ENCODE measurements around the gene TBCA.
A peak's percentile ranks its signal among the peaks of the same experiment; 100 is the strongest.

Gene TBCA

DNA sequence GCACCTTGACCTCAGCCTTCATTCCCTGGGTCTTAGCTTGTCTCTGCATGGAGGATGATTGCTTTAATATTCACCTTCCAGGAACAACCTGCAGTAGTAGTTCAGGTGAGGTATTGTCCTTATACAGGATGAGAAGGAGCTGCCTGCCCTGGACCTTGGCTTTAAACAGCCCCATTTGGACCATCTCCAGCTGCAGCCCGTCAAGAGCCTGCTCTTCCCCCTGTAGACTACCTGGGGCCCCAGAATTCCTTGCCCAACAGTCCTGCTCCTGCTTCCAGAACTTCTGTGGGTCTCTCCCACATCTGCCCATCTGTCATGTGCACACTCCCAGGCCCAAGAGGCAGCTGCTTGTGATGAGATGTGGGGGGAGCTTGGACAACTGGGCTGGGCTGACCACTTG, 125.5 kb downstream of the TBCA start:
- TF ChIP-seq ZNF274 (IDR thresholded peaks at IDR 0.05; ENCODE audit: low read depth, low read length), result no peak

DNA sequence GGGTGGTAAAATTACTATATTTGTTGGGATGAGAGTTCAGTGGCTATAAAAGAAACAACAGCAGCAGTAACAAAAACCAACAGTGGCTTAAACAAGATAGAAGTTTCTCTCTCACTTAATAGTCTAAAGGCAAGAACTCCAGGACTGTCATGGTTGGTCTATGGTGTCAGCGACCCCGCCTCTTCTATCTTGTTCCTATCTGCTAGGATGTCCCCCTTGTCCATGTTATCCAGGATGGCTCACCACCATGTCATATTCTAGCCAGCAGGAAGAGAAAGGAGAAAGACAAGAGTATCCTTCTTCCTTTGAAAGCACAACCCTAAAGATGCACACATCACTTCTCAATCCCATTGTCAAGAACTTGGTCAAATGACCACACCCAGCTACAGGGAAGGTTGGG, 126.4 kb downstream of the TBCA start:
- TF ChIP-seq ZNF274 (IDR thresholded peaks at IDR 0.05; ENCODE audit: low read depth, low read length), result no peak
- H3K4me3 ChIP-seq (ENCODE audit: low read length), result no peak overlapping the region

More for the DNA sequence above, 125.5 kb downstream of the TBCA start:
- no peak overlapping the region for H3K4me3 ChIP-seq (ENCODE audit: low read length)

DNA sequence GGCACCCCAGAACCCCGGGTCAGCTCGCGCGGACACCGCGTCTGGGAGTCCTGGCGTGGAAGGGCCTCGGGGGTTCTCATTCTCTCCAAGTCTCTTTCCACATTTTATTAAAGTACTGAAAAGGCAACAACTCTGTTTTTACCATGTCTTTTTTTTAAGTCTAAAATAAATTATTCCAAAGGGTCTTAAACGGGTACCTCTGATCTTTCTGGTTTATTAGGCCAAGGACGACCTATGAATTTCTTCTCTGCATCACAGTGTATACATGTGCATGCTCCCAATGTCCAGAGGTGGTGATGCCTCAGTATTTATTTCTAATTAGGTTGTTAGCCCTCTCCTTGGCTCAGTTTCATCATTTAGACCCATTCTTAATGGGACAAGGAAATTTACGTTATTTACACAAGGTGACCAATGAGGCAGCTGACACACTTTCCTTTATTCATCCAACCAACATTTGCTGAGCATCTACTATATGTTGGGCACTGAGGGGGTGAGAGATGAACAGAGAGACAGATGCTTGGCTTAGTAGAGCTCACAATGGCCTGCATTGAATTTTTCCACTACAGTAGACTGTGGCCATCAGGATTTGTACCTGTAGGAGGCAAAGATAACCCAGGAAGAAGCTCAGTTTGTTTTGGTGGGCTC, 130.0 kb downstream of the TBCA start:
- no peak for TF ChIP-seq ZNF274 (IDR thresholded peaks at IDR 0.05; ENCODE audit: low read depth, low read length)
- peak overlapping the region; percentile 61; the same call in 1 of the 2 replicates for H3K4me3 ChIP-seq (ENCODE audit: low read length)

GRCh38 chr5:77645158-77645994, 130.8 kb downstream of the TBCA start:
- no peak for TF ChIP-seq ZNF274 (IDR thresholded peaks at IDR 0.05; ENCODE audit: low read depth, low read length)
- peak overlapping the region; percentile 61; the same call in 1 of the 2 replicates for H3K4me3 ChIP-seq (ENCODE audit: low read length)

DNA sequence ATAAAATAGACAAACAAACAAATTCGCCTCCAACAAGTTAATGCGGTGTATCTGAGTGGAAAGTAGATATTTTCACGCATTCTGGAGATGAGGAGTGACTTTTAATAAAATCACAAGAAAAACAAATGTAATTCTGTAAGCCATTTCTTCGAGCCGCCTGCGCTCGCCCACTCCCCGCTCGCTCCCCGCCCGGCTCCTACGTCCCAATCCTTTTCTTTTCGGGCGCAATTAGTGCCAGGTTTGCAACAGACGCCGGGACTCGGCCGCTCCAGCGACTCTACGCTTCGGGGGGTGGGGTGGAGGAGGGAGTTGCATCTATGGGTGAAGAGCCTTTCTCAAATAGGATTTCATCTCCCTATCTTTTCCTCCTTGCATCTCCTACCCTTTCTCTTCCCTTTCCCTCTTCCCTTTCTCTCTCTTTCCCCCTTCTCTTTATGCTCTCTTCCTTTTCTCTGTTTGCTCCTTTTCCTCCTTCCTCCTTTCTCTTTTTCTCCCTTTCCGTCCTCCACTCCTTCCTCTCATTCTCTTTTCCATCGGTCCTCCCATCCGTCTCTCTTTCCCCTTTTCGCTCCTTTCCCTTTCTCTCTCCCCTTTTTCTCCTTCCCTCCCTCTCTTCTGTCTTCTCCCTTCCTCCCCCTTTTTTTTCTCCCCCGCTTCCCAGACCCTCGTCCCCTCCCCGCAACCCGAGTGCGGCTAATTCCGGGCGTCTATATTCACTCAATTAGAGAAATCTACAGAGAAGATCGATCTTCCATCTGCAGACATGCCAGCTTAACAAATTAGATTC, 131.6 kb downstream of the TBCA start:
- no peak for TF ChIP-seq ZNF274 (IDR thresholded peaks at IDR 0.05; ENCODE audit: low read depth, low read length)
- H3K4me3 ChIP-seq (ENCODE audit: low read length), result peak overlapping the region; percentile 28; the same call in 1 of the 2 replicates

DNA sequence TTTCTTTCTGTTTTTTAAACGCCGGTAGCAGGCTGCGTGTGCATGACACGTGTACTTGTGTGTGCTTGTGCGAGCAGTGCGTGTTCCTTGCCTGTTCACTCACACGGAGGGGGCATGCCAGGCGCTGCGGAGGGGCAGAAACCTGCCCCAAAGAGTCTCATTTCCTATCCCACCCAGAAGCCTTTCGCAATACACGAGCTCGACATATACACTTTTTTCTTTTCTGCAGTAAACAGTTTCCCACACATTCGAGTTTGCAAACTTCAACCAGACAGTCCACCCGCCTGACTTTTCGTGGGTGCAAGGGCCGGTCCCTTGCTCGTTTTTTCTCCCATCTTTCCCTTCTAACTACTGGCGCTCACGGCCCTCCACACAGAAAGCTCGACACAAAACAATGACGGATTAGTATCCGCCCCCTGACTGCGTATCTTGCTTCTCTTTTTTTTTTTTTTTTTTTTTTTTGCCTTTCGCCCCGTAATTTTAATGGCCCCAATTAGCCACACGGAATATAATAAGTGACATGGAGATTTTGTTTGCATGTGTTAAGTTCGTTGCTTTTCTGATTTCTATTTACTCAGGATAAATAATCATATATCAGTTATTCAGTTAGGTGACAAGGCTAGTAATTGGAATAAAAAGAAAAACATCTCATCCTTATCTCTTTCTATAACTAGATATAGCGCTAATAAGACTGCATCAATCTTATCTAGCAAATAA, 132.3 kb downstream of the TBCA start:
- H3K4me3 ChIP-seq (ENCODE audit: low read length), result no peak overlapping the region; the same call in 1 of the 2 replicates
- TF ChIP-seq ZNF274 (IDR thresholded peaks at IDR 0.05; ENCODE audit: low read depth, low read length), result no peak

- TF ChIP-seq ZNF274 (IDR thresholded peaks at IDR 0.05; ENCODE audit: low read depth, low read length), result no peak
- H3K4me3 ChIP-seq (ENCODE audit: low read length), result no peak overlapping the region; the same call in 1 of the 2 replicates
Observed at GRCh38 chr5:77642738-77643653, 133.1 kb downstream of the TBCA start.

DNA sequence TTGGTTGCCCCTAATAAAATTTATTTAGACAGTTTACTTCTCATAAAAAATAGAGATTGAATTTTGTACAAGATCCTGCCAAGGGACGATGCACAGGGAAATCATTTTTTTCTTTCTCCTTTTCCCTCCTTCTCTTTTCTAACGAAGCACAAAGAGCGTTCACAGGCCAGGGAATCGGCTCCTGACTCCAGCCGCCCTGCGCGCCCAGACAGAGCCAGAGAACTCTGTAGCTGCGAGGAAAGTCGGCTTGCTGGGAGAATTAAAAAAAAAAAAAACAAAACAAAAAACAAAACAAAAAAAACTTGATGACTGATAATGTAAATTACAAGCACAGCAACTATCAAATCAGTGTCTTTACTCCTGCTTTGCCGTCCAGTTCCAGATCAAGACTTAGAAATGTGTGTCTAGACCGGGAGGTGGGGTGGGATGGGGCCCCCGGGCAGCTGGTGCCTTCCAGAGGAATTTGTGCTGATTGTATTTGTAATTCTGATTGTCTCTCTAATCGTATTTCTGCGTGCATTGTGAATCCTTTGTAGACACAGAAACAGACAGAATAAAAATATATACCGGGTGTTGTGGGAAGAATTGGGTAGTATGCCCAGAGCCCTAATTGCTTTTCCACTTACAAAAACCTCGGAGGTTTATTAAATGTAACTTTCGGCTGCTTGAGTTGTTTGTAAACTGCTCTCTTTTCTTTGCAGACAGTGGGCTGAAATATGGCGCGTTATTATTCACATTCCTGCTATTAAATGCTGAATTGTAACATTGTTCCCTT, 134.0 kb downstream of the TBCA start:
- H3K4me3 ChIP-seq (ENCODE audit: low read length), result no peak overlapping the region
- TF ChIP-seq ZNF274 (IDR thresholded peaks at IDR 0.05; ENCODE audit: low read depth, low read length), result no peak

DNA sequence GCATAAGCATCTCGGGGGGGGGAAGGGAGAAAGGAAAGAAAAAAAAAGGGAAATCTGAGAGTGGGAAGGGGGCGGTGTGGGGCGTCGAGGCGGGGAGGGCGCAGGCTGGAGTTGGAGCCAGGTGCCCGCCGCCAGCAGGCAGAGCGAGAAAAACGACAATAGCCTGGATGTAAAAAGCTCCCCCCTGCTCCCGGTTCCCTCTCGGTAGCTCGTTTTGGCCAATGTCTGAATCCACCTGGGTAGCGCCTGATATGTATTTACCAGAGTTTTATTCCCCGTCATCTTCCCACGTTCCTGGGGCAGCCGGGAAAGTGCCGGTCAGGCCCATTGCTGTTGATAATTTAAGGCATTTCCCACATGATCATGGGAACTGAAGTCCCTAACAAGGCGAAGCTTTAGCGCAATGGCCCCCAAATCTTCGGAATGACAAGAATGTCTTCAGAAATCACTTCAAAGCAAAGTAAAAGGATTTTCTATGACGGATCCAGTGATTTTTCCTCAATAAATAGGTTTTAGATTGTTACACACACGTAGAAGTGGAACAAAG, 134.7 kb downstream of the TBCA start:
- TF ChIP-seq ZNF274 (IDR thresholded peaks at IDR 0.05; ENCODE audit: low read depth, low read length), result no peak
- H3K4me3 ChIP-seq (ENCODE audit: low read length), result no peak overlapping the region
